NCI-H1694 (cell line): ENCODE measurements around the gene NECAB2.

ENCODE experiments used
- DNase-seq: peaks from one replicate; lab custom pipeline; 2025; lab: John Stamatoyannopoulos, UW

The NECAB2 gene

DNA sequence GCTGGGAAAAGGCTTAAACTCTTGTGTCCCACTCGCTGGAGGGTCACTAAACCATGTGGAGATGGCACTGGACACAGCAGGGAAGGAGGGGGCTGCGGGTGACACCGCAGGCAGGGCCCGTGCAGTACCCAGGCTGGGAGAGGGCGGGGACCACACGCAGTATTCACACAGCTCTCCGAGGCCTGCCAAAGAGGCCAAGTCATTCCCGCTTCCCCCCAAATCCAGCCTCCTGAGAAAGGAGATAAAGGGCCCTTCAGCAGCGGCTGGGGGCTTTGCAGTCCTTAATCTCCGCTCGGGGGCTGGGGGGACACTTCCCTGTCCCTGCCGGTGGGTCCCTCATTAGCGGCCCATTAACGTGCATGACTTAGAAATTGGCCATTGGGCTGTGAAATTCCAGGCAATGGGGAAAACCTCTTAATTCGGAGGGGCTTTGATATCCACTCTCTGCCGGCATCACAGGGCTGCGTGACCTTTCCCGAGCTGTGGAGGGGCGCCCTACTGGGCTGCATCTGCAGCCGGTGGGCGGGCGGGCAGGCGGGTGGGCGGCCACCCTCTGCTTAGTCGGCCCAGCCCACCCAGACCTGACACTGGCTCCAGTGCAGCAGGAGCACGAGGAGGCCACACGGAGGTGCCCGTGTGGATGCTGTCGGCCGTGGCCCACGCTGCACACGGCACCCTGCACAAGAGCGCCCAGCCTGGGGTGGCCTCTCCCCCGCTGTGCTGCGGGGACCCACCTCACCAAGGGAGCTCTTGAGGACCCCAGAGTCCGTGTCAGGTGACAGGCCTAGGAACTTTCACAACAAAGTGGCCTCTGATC, 77.2 kb downstream of the NECAB2 start:
- DNase-seq: no peak

DNA sequence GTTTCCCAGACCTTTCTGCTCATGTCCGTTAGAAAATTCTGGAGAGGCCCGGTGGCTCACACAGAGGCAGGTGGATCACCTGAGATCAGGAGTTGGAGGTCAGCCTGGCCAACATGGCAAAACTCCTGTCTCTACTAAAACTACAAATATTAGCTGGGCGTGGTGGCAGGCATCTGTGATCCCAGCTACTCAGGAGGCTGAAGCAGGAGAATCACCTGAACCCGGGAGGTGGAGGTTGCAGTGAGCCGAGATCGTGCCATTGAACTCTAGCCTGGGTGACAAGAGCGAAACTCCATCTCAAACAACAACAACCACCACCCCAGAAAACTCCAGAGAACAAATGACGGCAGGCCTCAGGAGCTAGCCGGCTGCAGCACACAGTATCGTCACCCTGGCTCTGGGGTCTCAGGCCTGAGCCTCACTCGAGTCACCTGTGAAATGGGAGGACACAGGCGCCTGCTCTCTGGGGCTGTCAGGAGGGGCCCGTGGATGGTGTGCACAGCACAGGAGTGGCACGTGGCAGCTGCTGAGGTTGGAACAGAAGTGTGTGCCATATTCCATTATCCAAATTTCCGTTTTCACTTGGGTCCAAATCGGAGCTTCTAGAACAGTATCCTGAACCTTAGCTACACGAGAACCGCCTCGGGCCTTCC, 77.9 kb downstream of the NECAB2 start:
- DNase-seq: no peak

DNA sequence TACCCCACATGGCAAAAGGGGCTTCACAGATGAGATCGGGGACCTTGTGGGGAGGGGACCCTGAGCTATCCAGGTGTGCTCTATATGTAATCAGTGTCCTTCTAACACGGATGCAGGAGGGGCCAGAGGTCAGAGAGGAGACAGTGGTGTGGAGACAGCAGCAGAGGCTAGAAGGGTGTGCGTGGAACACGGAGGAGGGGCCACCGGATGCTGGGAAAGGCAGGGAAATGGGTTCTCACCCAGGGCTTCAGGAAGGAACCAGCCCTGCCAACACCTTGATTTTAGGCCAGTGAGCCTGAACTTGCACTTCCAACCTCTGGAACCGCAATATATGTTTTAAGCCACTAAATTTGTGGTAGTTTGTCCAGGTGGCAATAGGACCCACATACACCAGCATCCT, 79.2 kb downstream of the NECAB2 start:
- no peak for DNase-seq

DNA sequence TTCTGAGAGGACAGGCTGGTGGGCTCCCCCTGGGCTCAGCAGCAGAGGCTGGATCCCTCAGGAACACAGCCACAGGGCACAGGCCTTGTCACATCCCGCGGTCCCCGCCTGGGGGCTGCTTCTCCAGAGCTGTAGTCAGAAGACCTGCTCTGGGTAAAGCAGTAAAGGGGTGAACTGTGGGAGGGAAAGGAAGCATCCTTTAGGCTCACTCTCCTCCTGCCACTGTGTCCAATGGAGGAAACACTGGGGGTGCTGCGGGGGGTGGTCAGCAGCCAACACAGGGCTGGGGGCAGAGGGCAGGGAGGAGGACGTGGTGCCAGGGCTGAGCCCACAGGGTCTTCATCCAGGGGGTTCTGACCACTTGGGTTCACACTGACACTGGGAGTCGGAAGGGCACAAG, 79.6 kb downstream of the NECAB2 start:
- DNase-seq: no peak

DNA sequence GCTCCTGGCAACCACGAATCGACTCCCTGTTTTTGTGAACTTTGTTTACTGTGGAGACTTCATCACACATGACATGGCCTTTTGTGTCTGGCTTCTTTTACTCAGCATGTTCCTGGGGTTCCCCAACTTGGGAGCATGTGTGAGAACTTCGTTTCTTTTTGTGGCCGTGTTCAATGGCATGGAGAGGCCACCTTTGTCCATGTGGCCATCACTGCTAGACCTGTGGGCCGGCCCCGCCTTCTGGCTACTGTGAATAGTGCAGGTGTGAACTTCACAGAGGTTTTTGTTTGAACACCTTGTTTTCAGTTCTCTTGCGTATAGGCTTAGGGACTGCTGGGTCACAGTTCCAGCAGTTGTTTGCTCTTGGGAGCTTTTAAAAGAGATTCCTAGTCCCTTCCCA, 80.2 kb downstream of the NECAB2 start:
- no peak for DNase-seq

DNA sequence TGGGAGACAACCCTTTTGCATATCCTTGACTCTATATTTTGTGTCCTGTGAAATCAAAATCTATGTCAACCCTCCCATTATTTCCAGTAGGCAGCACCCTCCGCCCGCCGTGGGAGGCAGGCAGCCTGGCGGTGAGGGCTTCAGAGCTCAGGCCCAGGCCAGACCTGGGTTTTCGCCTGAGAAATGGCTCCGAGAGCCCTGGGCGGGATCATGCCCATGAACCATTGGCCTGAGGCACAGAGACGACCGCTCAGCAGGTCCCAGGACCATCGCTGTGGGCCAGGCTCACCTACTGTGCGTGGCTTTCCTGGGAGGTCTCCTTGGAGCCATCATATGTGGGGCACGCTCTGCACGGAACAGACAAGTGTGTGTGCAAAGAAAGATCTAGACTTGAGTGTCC, 80.8 kb downstream of the NECAB2 start:
- no peak for DNase-seq

DNA sequence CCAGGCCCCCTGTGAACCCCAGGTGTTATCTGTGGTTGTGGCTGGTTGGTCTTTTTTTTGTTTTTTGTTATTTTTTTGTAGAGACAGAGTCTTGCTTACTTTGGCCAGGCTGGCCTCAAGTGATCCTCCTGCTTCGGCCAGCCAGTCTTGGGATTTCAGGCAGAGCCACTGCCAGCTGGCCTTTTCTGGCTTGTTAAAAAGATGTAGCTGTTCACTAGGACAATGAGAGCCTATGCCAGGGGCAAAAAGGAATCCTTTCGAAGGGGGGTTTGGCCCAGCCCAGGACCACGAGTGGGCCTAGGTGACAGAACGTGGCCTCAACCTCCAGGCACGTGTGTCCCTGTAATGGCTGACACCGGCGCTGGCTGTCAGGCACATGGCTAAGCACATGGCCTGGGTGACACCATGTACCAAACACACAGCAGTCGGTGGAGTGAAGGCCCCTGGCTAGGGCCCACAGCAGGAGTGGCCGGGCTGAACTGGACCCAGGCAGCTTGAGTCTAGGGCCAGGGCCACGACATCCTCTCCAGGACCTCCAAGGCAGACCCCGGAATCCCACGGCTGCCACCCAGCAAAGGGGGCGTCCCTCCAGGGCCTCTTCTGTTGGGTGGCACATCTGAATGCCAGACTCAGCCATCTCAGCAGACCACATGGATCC, 81.5 kb downstream of the NECAB2 start:
- no peak for DNase-seq

DNA sequence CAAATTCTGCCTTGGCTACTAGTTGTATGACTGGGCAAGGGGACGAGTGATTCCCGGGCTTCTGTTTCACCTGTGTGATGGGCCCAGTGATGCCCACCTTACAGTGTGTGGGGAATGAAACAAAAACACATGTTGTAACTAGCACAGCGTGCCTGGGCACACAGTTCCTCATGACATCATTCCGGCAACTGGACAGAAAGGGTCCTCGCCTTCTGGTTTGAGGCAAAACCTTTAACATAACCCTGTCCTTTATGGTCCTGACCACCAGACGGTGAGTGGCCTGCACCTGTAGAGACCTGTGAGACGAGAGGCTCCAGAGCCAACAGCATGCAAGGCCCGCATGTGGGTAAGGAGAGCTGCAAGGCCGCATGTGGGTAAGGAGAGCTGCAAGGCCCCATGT, 82.3 kb downstream of the NECAB2 start:
- DNase-seq: no peak

DNA sequence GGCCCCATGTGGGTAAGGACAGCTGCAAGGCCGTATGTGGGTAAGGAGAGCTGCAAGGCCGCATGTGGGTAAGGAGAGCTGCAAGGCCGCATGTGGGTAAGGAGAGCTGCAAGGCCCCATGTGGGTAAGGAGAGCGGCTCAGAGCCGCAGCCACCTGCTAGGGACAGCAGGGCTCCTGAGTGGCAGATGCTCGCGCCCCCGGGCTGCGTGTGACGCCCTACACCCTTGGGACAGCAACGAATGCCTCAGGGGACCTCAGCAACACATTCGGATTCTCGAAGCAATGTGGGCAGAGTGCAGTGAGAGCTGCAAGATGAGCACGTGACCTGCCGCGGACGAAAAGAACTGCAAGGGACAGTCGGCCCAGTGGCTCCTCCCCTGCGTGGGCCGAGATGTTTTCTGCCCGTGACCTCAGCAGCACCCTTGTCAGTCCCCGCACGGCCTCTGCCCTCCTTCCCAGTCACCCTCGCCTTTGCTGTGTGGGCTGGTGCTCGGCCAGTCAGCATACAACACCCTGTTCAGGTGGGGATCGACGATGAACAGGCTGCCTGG, 84.1 kb downstream of the NECAB2 start:
- no peak for DNase-seq
